NCI-H2227 treated with DMSO at 0.1 percent for 48 hours (cell line): ENCODE measurements around the gene PRDX4.
"Not testable (repeated sequence)": the region's sequence is repeated elsewhere in the genome, so short reads cannot be mapped to it uniquely, and the experiment has no call there.

Source experiments
- DNase-seq: peaks from one replicate; lab custom pipeline; 2025; lab: John Stamatoyannopoulos, UW

The PRDX4 gene

DNA sequence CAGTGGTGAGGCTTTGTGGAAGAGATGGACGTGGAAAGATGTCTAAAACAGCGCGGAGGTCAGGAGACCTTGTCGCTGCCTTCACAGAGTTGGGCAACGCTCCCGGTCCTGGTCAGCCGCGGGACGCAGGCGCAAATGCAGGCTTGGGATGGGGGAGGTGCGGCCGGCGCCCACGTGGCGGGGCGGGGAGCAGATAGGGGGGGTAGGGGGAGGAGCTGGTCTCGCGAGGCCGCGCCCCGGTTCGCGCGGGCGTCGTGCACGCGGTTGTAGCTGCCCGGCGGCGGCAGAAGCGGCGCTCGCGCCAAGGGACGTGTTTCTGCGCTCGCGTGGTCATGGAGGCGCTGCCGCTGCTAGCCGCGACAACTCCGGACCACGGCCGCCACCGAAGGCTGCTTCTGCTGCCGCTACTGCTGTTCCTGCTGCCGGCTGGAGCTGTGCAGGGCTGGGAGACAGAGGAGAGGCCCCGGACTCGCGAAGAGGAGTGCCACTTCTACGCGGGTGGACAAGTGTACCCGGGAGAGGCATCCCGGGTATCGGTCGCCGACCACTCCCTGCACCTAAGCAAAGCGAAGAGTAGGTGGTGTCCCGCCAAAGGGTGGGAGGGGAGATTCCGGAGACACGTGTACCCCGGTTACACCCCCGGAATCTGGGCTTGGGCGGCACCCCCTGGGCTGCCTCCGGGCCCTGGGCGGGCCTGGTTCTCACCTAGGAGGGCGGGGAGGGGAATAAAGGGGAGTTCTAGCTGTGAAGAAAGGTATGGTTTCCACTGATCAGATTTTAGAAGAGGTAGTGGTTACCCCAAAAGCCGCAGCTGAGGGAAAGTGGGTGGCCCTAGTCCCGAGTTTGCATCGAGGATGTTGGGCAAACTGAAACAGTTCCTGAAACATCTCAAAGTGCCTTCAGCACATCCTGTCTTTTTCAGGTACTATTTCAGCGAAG, at the start of gene PRDX4:
Gene PRDX4, plus strand, starts transcription at position 255 of the 939 bp plus-strand sequence. Its CDS starts 78 bp downstream, at position 333.
- DNase-seq = peak; percentile 87

DNA sequence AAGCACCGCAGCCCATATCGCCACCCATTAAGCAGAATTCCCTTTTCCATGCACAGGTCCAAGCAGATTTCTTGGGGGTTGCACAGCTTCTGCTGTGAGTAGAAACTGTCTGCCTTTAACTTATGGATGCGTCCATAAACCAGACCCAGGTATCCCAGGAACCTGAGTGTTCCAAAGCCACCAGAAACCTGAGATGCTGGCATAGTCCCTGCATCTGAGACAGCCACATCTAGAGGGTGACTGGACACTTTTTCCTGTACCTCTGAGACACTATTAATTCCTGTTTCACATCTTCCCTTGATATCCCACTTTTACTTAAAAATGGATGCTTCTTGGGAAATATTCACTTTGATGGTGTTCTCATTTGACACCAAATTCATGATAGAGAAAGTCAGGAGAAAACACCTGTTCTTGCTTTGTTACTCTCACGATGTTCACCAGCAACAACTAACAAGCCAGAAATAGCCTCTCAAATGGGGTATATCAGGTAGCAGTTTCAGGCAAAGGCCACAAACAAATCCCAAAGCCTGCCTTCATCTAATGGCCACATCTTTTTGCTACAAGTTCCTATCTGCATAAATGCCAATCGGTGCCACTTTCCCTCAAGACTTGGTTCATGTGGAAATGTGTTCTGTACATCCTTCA, 45.5 kb upstream of the PRDX4 start:
- no peak for DNase-seq

DNA sequence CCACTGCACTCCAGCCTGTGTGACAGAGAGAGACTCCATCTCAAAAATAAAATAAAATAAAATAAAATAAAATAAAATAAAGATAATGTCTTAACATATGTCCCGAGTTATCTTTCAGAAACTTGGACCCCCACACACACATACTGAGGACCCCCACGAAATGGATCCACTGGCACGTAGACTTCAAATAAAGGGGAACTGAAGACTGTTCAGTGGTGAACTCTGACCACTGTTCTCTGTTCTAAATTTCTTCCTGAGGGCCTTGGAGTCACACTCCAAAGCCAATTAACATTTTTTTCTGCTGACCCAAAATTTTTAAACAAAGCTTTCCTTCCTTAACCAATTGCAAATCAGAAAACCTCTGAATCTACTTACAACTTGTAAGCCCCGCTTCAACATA, 43.5 kb upstream of the PRDX4 start:
- no peak for DNase-seq

DNA sequence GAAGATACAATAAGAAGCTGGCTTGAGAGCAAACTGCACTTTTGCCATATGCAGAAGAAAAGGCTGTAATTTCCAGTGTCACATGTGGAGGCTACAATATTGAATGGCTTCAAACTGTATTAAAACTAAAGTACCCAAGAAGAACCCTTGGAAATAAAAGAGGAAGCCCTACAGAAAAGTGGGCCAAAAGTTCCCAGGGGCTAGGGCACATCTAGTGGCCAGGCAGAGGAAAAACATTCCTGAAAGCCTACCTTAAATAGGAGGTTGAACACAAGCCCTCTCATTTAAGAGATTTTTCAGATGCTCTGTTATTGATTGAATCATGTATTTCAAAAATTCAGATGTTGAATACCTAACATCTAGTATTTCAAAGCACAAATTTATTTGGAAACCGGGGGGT, 40.6 kb upstream of the PRDX4 start:
- no peak for DNase-seq

DNA sequence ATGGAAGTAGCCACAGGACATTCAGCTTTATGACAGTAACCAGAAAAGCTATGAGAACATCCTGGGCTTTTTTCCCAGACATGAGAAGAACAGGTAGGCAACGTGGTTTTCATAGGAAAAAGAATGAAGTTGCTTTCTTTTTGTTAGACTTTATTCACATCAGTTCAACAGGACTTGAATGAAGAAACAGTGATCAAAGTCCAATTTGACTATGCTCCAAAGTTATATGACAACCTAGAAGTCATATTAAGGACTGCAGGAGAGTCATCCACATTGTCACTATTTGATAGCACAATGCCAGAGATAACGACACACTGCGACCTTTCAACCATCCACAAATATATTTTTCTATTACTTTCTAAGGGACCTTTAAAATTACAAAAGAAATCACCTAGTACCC, 39.2 kb upstream of the PRDX4 start:
- no peak for DNase-seq

DNA sequence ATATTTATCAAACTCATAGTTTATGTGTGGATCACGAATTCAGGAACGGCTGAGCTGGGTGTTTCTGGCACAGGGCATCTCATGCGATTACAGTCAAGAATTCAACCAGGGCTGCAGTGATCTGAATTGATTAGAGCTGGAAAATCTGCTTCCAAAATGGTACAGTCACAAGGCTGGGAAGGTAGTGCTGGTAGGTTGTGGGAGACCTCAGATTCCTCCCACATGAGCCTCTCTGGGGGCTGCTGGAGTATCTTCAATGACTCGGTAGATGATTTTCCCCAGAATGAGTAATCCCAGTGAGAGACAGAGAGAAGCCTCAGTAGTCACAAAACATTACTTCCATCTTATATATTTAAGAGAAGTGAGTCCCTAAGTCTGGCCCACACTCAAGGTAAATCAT, 36.2 kb upstream of the PRDX4 start:
- DNase-seq = no peak

DNA sequence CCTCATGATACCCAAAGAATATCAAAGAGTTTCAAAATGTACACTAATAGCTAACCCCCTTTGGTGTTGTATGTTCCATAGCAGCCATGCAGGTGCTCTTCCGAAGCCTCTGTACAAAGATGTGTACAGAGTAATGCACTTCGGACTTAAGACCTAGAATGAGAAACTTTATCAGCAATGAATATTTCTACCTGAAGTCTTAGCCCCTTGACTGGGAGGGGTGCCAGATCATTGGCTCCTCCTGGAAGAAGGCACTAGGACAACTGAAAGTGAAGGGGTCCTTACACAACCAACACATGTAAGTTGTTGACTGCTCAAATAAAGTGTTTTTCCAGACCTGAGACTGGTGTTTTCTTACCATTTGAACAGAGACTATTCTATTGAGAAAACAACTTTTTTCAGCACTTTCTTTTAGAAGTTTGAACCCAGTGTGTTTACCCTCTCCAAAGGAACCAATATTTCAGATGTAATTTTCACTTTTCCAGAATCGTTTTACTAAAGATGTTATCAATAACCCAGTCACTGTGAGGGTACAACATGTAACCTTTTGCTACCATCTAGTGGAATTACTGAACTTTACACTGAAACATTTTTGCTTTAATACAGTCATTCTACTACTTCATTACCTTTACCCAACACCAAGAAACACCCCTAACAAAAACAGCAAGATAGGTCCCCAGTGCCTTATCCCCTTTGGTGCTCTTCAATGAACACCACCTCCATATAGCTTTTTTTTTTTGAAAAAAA, 33.3 kb upstream of the PRDX4 start:
- DNase-seq = no peak

DNA sequence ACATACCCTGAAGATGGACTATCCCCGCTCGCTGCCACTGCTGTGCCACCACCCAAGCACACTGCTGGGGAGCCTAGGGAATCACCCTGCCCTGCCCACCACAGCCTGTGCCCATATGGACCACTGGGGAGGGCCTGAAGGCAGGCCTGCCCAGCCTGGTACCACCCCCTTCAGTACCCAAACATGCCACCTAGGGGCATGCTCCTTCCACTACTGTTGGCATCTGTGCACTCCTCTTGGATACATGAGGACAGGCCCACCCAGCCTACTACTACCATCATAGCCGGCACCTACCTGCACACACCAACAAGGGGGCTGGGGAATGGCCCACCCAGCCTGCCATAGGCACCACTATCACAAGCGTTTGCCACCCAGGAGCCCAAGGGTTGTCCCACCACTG, 30.1 kb upstream of the PRDX4 start:
- no peak for DNase-seq

DNA sequence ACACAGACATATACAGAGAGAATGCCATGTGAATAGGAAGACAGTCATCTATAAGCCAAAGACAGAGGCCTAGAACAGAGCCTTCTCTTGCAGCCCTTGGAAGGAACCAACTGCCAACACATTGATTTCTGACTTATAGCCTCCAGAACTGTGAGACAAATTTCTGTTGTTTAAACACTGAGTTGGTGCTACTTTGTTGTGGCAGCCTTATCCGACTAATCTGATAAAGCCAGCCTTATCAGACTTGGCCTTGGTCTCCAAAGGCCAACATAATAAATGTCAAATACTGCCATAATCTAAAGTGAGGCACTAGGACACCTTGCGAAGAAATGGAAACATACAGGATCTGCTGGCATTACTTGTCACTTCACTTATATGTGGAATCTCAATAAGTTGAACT, 24.3 kb upstream of the PRDX4 start:
- no peak for DNase-seq

DNA sequence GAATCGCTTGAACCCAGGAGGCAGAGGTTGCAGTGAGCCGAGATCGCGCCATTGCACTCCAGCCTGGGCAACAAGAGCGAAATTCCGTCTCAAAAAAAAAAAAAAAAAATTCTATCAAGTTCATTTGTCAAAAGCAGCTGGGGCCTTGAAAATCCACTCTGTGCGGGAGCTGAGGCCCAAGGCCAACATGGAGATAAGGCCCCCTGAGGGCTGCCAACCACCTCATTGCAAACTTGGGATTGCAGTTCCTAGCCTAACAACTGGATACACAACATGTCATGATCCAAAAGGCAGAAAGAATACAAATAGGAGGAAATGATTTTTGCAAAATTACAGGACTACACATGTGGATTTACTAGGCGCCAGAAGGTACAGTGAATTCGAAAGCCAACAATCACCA, 22.5 kb upstream of the PRDX4 start:
- no peak for DNase-seq

DNA sequence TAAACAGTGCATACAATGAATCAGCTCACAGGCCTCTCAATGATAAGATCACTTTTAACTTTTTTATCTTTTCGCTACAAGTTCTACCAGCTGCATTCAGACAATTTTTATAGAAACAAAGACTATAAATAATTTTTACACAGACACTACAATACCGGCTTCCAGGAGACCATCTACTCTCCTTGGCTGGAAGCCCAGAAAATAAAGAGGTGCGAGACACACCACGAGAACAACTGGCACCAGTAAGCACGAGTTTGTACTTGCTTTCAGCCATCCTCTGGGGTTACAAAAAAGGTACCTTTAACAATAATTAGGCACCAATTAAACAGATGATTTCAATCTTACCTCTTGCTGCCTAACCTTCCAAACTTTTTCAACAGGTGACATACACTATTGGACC, 11.2 kb upstream of the PRDX4 start:
- DNase-seq = no peak

DNA sequence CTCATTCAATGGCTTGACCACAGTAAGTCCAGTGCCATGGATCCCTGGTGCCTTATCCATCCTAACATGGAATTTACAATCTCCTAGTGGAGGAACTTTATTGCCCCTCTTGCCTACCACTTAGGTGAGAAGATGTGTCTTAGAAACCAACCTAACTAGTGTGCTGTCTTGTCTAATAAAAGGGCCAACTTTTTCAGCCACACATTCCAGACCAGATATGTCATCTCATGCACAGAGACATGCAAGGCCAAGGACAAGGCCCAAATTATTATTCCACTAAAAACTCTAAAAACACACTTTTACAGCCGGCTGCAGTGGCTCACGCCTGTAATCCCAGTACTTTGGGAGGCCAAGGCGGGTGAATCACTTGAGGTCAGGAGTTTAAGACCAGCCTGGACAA, 10.6 kb upstream of the PRDX4 start:
- DNase-seq = no peak

DNA sequence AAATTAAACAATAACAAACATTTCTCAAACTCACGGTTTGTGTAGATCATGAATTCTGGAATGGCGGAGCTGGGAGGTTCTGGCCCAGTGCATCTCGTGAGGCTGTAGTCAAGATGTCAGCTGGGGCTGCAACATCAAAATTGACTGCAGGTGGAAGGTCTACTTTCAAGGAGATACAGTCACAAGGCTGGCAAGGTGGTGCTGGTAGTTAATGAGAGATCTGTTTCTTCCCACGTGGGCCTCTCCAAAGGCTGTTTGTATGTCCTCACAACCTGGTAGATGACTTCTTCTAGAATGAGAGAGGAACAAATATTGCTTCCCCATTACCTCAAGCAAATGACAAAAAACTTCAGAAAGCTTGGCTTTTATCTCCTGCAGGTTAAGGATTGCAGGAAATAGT, 8.0 kb upstream of the PRDX4 start:
- no peak for DNase-seq

DNA sequence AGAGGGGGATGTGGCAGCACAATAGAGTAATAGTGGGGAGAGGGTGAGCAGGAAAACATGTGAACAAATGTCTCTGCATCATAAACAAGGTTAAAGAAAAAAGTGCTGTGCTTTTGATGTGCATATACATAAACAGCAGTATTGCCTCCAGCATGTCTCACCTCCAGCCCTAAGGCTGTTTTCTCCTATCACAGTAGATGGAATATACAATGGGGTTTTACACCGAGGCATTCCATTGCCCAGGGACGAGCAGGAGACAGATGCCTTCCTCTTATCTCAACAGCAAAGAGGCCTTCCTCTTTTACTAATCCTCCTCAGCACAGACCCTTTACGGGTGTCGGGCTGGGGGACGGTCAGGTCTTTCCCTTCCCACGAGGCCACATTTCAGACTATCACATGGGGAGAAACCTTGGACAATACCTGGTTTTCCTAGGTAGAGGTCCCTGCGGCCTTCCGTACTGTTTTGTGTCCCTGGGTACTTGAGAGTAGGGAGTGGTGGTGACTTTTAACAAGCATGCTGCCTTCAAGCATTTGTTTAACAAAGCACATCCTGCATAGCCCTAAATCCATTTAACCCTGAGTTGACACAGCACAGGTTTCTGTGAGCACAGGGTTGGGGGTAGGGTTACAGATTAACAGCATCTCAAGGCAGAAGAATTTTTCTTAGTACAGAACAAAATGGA, 7.1 kb upstream of the PRDX4 start:
- not testable (repeated sequence) for DNase-seq

DNA sequence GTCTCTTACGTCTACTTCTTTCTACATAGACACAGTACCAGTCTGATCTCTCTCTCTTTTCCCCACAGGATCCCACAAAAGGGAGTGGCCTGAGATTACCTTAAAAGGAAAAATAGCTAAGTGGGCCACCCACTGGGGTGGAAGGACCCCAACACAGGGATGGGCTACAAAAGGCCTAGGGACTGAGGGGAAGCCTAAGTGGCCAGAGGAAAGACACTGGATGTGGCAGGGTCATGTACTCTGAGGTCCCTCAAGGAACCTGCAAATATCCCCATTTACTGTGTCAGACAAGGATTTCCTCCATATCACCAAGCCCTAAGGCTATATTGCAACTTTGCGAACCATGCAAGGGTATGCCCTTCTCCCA, 6.5 kb upstream of the PRDX4 start:
- DNase-seq = no peak

DNA sequence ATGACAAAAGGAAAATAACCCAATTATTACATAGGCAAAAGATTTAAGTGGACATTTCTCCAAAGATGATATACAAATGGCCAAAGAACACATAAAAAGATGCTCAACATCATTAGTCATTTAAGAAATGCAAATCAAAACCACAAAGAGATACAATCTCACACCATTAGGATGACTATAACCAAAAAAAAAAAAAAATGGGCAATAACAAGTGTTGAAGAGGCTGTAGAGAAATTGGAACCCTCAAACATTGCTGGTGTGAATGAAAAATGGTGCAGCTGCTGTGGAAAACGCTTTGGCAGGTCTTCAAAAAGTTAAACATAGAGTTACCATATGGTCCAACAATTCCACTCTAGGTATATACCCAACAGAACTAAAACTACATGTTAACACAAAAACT, 5.6 kb upstream of the PRDX4 start:
- no peak for DNase-seq

DNA sequence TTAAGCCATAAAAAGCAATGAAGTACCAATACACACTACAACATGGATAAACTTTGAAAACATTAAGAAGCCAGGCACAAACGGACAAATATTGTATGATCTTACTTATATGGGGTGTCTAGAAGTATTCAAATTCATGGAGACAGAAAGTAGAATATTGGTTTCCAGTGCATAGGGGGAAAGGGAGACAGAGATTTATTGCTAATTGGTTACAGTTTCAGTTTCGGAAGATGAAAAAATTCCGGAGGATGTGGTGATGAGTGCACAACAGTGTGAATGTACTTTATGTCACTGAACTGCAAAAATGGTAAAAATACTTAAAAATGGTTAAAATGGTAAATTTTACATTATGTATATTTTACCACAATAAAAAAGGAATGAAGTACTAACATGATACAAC, 5.1 kb upstream of the PRDX4 start:
- no peak for DNase-seq

DNA sequence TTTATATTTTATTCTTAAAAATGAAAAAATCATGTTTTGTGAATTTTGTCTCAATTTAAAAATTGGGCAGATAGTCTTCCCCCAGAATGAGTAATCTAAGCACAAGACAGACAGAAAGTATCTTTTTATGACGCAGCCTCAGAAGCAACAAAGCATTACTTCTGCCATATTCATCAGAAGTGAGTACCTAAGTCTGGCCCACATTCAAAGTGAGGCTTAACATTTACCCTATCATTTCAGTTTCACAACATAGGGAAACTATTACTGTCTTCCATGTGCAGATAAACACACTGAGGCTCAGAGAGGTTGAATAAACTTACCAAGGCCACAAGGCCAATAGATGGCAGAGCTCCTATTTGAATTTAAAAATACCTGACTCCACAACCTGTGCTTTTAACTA, 4.4 kb upstream of the PRDX4 start:
- DNase-seq = no peak

DNA sequence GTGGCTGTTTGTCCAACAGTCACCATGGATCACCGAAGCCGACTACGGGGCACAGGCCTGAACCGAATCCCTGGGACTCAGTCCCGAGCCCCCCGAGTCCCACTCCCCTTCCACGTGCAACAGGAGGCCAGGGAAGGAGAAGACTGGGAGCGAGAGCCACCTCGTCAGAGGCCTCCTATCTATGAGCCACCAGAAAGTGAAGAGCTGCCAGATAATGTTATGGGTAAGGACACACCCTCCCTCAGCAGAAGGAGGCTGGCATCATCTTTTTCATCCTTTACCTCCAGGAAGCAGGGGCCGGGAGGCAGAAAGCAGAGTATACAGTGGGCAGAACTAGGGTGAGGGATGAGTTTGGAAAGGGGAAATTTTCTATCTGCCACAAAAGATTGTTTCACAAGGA, 2.8 kb upstream of the PRDX4 start:
- DNase-seq = no peak

DNA sequence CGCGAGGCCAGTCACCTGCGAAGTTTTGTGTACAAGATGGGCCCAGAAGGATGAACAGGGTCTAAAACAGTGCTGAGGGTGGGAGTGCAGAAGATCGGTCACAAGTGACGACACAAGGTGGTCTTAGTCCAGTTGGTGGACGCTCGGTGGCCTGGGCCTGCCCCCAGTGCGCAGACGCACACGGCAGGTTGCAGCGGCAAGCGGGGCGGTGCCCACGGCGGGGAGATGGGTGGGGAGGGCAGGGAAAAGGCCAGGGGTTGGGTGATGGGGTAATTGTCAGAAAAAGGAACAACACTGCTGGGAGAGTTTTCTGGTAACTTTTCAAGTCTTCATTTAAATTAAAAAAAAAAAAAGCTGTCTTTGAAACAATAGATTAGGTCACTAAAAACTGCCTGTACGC, 1.0 kb upstream of the PRDX4 start:
- DNase-seq = no peak

DNA sequence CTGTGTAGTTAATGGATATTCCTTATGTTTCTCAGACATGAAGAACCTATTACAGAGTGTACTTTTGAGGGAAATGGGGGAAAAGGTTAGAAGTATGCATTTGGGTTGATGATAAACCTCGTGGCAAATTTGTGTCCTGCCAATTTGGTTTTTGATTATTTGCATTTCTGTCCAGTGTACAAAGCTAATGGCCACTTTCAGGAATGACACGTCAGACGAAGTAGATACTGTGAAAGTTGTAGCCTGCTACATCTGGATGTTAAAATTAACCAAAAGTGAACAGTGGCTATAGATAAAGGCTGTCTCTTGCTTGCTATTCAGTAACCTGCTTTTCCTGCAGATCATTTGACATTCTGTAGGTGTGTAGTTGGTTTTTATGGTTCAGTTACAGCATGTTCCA, 1.0 kb downstream of the PRDX4 start:
- DNase-seq = no peak

DNA sequence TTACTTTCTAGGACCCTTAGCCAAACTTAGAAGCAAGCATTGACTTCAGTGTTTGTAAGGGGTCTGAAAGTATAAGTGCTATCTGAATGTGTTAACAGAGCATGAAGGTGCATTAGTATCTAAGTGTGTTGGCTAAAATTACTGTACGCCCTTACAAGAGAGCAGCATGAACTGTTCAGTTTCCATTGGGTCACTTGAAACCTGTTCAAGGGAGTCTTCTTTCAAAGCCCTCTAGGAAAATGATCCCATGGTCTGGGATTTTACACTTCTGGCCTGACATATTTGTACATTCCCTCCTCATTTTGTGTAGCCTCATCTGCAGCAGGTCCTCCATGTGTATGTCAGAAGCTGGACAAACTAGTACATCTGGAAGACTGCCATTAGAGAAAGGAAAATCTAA, 3.2 kb downstream of the PRDX4 start:
- DNase-seq = no peak
